NCI-H345 (cell line): Measurements from ENCODE around the gene SLX4IP.
"Not testable (repeated sequence)": the region's sequence is repeated elsewhere in the genome, so short reads cannot be mapped to it uniquely, and the experiment has no call there.

Source experiments
- DNase-seq: peaks from one replicate; lab custom pipeline; 2025; lab: John Stamatoyannopoulos, UW

Gene SLX4IP

GRCh38 chr20:10604865-10605440 is 169.8 kb downstream of the SLX4IP start:
- DNase-seq = no peak

- no peak for DNase-seq
These were observed 170.6 kb downstream of the SLX4IP start for GRCh38 chr20:10605547-10606195.

- DNase-seq = no peak
These were observed 174.2 kb downstream of the SLX4IP start for GRCh38 chr20:10609276-10609675.

- DNase-seq = no peak
These were observed 174.7 kb downstream of the SLX4IP start for GRCh38 chr20:10609770-10610169.

GRCh38 chr20:10610251-10610650 is 175.1 kb downstream of the SLX4IP start:
- no peak for DNase-seq

- no peak for DNase-seq
These were observed 176.3 kb downstream of the SLX4IP start for GRCh38 chr20:10611357-10611756.

- not testable (repeated sequence) for DNase-seq
These were observed 178.3 kb downstream of the SLX4IP start for GRCh38 chr20:10613426-10613825.

GRCh38 chr20:10613911-10614310 is 178.8 kb downstream of the SLX4IP start:
- DNase-seq = no peak

GRCh38 chr20:10616212-10616611 is 181.1 kb downstream of the SLX4IP start:
- no peak for DNase-seq

- DNase-seq = not testable (repeated sequence)
These were observed 182.5 kb downstream of the SLX4IP start for GRCh38 chr20:10617549-10618133.

GRCh38 chr20:10618611-10619245 is 183.6 kb downstream of the SLX4IP start:
- no peak for DNase-seq

- peak; percentile 16 for DNase-seq
These were observed 184.3 kb downstream of the SLX4IP start for GRCh38 chr20:10619427-10619826.

- DNase-seq = no peak
These were observed 186.0 kb downstream of the SLX4IP start for GRCh38 chr20:10621149-10621548.

- no peak for DNase-seq
These were observed 187.7 kb downstream of the SLX4IP start for GRCh38 chr20:10622657-10623418.

GRCh38 chr20:10625641-10626040 is 190.5 kb downstream of the SLX4IP start:
- no peak for DNase-seq

GRCh38 chr20:10626896-10627295 is 191.8 kb downstream of the SLX4IP start:
- DNase-seq = no peak

- no peak for DNase-seq
These were observed 195.0 kb downstream of the SLX4IP start for GRCh38 chr20:10629946-10630650.

GRCh38 chr20:10631126-10631525 is 196.0 kb downstream of the SLX4IP start:
- DNase-seq = no peak

GRCh38 chr20:10632721-10633509 is 197.8 kb downstream of the SLX4IP start:
- no peak for DNase-seq

GRCh38 chr20:10633718-10634117 is 198.6 kb downstream of the SLX4IP start:
- DNase-seq = no peak

- DNase-seq = no peak
These were observed 199.1 kb downstream of the SLX4IP start for GRCh38 chr20:10634211-10634610.
